Measurements from ENCODE around the gene RPTOR.

GRCh38 chr17:80804466-80804865 is 259.8 kb downstream of the RPTOR start:
- TF ChIP-seq CTCF (IDR thresholded peaks at IDR 0.05) (no peak), POLR2A (IDR thresholded peaks at IDR 0.05) (no peak)
